ENCODE results near the gene CMTM1. TPM values are rescaled to one million over a fixed set of nuclear protein-coding genes. Genes with fewer than 3 reads are reported as not detected.
"Not testable (repeated sequence)": the region's sequence is repeated elsewhere in the genome, so short reads cannot be mapped to it uniquely, and the experiment has no call there.

The CMTM1 gene
- total RNA-seq, 2 donors from 2014 or later = 3.8 to 5.3 TPM

GRCh38 chr16:66562986-66563385 lies 3.3 kb upstream of the CMTM1 start:
- H3K4me3 Mint-ChIP-seq = no peak overlapping the region
- no peaks in the 10 kb centered on the region for H3K9me3 Mint-ChIP-seq
- no peak overlapping the region for H3K9ac ChIP-seq (ENCODE audit: extremely low read depth, low read length, poor library complexity, severe bottlenecking)
- peaks cover 30% of the 10 kb centered on the region for H3K36me3 Mint-ChIP-seq (ENCODE audit: low read depth)
- no peaks in the 10 kb centered on the region for H3K4me1 ChIP-seq (ENCODE audit: control insufficient read depth, insufficient read depth, low read length)
- H3K9me3 ChIP-seq (ENCODE audit: control insufficient read depth, low read length) = no peaks in the 10 kb centered on the region
- H3K36me3 ChIP-seq (ENCODE audit: control insufficient read depth, insufficient read depth, low read length) = peaks cover 14% of the 10 kb centered on the region
- H3K27me3 Mint-ChIP-seq (ENCODE audit: insufficient read depth) = peaks cover 1% of the 10 kb centered on the region
- TF ChIP-seq CTCF (conservative IDR thresholded peaks at IDR 0.05) = no peak
- H3K4me3 ChIP-seq (ENCODE audit: low read length) = no peak overlapping the region
- H3K27ac Mint-ChIP-seq = no peak overlapping the region
- no peak overlapping the region for H3K27ac ChIP-seq (ENCODE audit: low read depth, low read length)
- WGBS, 2 experiments (ENCODE audit: insufficient coverage in 1 of 2, insufficient read length in 1 of 2) = 89% methylated on average over 2 of the region's 2 CpGs; no CpG with 5 or more reads in 1 of the 2 experiments
- H3K4me1 Mint-ChIP-seq = no peaks in the 10 kb centered on the region
- no peaks in the 10 kb centered on the region for H3K27me3 ChIP-seq (ENCODE audit: control insufficient read depth, insufficient read depth, low read length, poor library complexity, severe bottlenecking)
- DNase-seq = no peak

GRCh38 chr16:66563574-66564334 lies 2.5 kb upstream of the CMTM1 start:
- H3K27ac ChIP-seq (ENCODE audit: low read depth, low read length) = no peak overlapping the region
- DNase-seq = no peak
- H3K4me3 ChIP-seq (ENCODE audit: low read length) = no peak overlapping the region
- no peaks in the 10 kb centered on the region for H3K9me3 ChIP-seq (ENCODE audit: control insufficient read depth, low read length)
- H3K36me3 ChIP-seq (ENCODE audit: control insufficient read depth, insufficient read depth, low read length) = peaks cover 8% of the 10 kb centered on the region
- Mint-ChIP-seq H3K9me3 (no peaks in the 10 kb centered on the region), H3K4me1 (no peaks in the 10 kb centered on the region), H3K27ac (no peak overlapping the region), H3K27me3 (ENCODE audit: insufficient read depth) (peaks cover 1% of the 10 kb centered on the region), H3K36me3 (ENCODE audit: low read depth) (peaks cover 26% of the 10 kb centered on the region), H3K4me3 (no peak overlapping the region)
- 93 to 100% methylated on average over 1 to 2 of the region's 2 CpGs for WGBS, 2 experiments (ENCODE audit: insufficient coverage in 1 of 2, insufficient read length in 1 of 2)
- H3K27me3 ChIP-seq (ENCODE audit: control insufficient read depth, insufficient read depth, low read length, poor library complexity, severe bottlenecking) = no peaks in the 10 kb centered on the region
- TF ChIP-seq CTCF (conservative IDR thresholded peaks at IDR 0.05) = no peak
- no peaks in the 10 kb centered on the region for H3K4me1 ChIP-seq (ENCODE audit: control insufficient read depth, insufficient read depth, low read length)
- H3K9ac ChIP-seq (ENCODE audit: extremely low read depth, low read length, poor library complexity, severe bottlenecking) = no peak overlapping the region

- not testable (repeated sequence) for H3K4me1 Mint-ChIP-seq; H3K36me3 ChIP-seq (ENCODE audit: control insufficient read depth, insufficient read depth, low read length)
- 90% methylated on average over 1 of the region's 3 CpGs; no CpG with 5 or more reads in 1 of the 2 experiments for WGBS, 2 experiments (ENCODE audit: insufficient coverage in 1 of 2, insufficient read length in 1 of 2)
Observed at GRCh38 chr16:66567270-66567669, 1.0 kb downstream of the CMTM1 start.

More at GRCh38 chr16:66567270-66567669, 1.0 kb downstream of the CMTM1 start:
- not testable (repeated sequence) for H3K4me3 Mint-ChIP-seq; H3K9me3 ChIP-seq (ENCODE audit: control insufficient read depth, low read length); H3K9me3 Mint-ChIP-seq; H3K27ac Mint-ChIP-seq; H3K4me1 ChIP-seq (ENCODE audit: control insufficient read depth, insufficient read depth, low read length); H3K4me3 ChIP-seq (ENCODE audit: low read length); H3K27ac ChIP-seq (ENCODE audit: low read depth, low read length); H3K27me3 ChIP-seq (ENCODE audit: control insufficient read depth, insufficient read depth, low read length, poor library complexity, severe bottlenecking); H3K27me3 Mint-ChIP-seq (ENCODE audit: insufficient read depth); DNase-seq; H3K9ac ChIP-seq (ENCODE audit: extremely low read depth, low read length, poor library complexity, severe bottlenecking)
- peaks cover 20% of the 10 kb centered on the region for H3K36me3 Mint-ChIP-seq (ENCODE audit: low read depth)
